ENCODE measurements around the gene LRBA.

Gene LRBA

GRCh38 chr4:150794706-150795105 lies 220.4 kb downstream of the LRBA start:
- no CpG with 5 or more reads among the region's 2 CpGs for WGBS
- no peak overlapping the region for H2BK15ac ChIP-seq (ENCODE audit: low read depth, poor library complexity, severe bottlenecking)
- no peak overlapping the region for H4K8ac ChIP-seq (ENCODE audit: low read length)
- H2BK120ac ChIP-seq (ENCODE audit: low read depth, low read length): no peak overlapping the region
- no peak overlapping the region for H2BK12ac ChIP-seq (ENCODE audit: low read length in 2 of 2)
- H3K23ac ChIP-seq (ENCODE audit: low read length in 2 of 2): no peak overlapping the region
- no peak overlapping the region for H3K9ac ChIP-seq (ENCODE audit: low read length)
- H3K9me3 ChIP-seq (ENCODE audit: control insufficient read depth, low read length): no peaks in the 10 kb centered on the region
- DNase-seq: no peak
- no peak overlapping the region for H3K4ac ChIP-seq (ENCODE audit: low read depth in 1 of 2, low read length in 2 of 2)
- no peak overlapping the region for H3K14ac ChIP-seq (ENCODE audit: low read length in 2 of 2)
- H3K36me3 ChIP-seq (ENCODE audit: control insufficient read depth in 1 of 2, insufficient read depth in 2 of 2, low read depth in 1 of 2, low read length in 2 of 2): no peaks in the 10 kb centered on the region
- no peak overlapping the region for H2BK5ac ChIP-seq (ENCODE audit: low read depth, low read length, poor library complexity, severe bottlenecking)
- no peak overlapping the region for H2AK5ac ChIP-seq (ENCODE audit: low read length, severe bottlenecking)
- no peak overlapping the region for H4K91ac ChIP-seq (ENCODE audit: low read length)
- no peak overlapping the region for H3K18ac ChIP-seq (ENCODE audit: low read depth in 1 of 2, low read length in 2 of 2)
- H3K27me3 ChIP-seq (ENCODE audit: control insufficient read depth in 1 of 2, insufficient read depth in 1 of 2, low read length in 2 of 2): no peaks in the 10 kb centered on the region
- no peak overlapping the region for H3K27ac ChIP-seq (ENCODE audit: low read length, poor library complexity, severe bottlenecking)
- H3K4me2 ChIP-seq (ENCODE audit: low read length, poor library complexity, severe bottlenecking): no peak overlapping the region
- H3K4me1 ChIP-seq (ENCODE audit: control insufficient read depth, insufficient read depth, low read depth, low read length): no peaks in the 10 kb centered on the region
- no peak overlapping the region for H3K4me3 ChIP-seq (ENCODE audit: insufficient read depth in 1 of 2, low read depth in 1 of 2, low read length in 2 of 2)
- no peaks in the 10 kb centered on the region for H3K79me1 ChIP-seq (replicated peaks; ENCODE audit: low read length, poor library complexity, severe bottlenecking)
- no peak overlapping the region for H2AFZ ChIP-seq (ENCODE audit: low read depth, low read length)

GRCh38 chr4:150789864-150790263 lies 225.2 kb downstream of the LRBA start:
- DNase-seq: no peak
- H3K79me1 ChIP-seq (replicated peaks; ENCODE audit: low read length, poor library complexity, severe bottlenecking): no peaks in the 10 kb centered on the region
- no peaks in the 10 kb centered on the region for H3K9me3 ChIP-seq (ENCODE audit: control insufficient read depth, low read length)
- H2BK15ac ChIP-seq (ENCODE audit: low read depth, poor library complexity, severe bottlenecking): no peak overlapping the region
- no peak overlapping the region for H2BK12ac ChIP-seq (ENCODE audit: low read length in 2 of 2)
- H2BK5ac ChIP-seq (ENCODE audit: low read depth, low read length, poor library complexity, severe bottlenecking): no peak overlapping the region
- no peak overlapping the region for H2AK5ac ChIP-seq (ENCODE audit: low read length, severe bottlenecking)
- H3K9ac ChIP-seq (ENCODE audit: low read length): no peak overlapping the region
- no peak overlapping the region for H3K27ac ChIP-seq (ENCODE audit: low read length, poor library complexity, severe bottlenecking)
- no peak overlapping the region for H3K18ac ChIP-seq (ENCODE audit: low read depth in 1 of 2, low read length in 2 of 2)
- H3K4ac ChIP-seq (ENCODE audit: low read depth in 1 of 2, low read length in 2 of 2): no peak overlapping the region
- H2BK120ac ChIP-seq (ENCODE audit: low read depth, low read length): no peak overlapping the region
- no peak overlapping the region for H3K4me3 ChIP-seq (ENCODE audit: insufficient read depth in 1 of 2, low read depth in 1 of 2, low read length in 2 of 2)
- H3K4me2 ChIP-seq (ENCODE audit: low read length, poor library complexity, severe bottlenecking): no peak overlapping the region
- H3K27me3 ChIP-seq (ENCODE audit: control insufficient read depth in 1 of 2, insufficient read depth in 1 of 2, low read length in 2 of 2): no peaks in the 10 kb centered on the region
- H3K36me3 ChIP-seq (ENCODE audit: control insufficient read depth in 1 of 2, insufficient read depth in 2 of 2, low read depth in 1 of 2, low read length in 2 of 2): no peaks in the 10 kb centered on the region
- no peak overlapping the region for H4K8ac ChIP-seq (ENCODE audit: low read length)
- no peaks in the 10 kb centered on the region for H3K4me1 ChIP-seq (ENCODE audit: control insufficient read depth, insufficient read depth, low read depth, low read length)
- no peak overlapping the region for H3K14ac ChIP-seq (ENCODE audit: low read length in 2 of 2)
- no peak overlapping the region for H2AFZ ChIP-seq (ENCODE audit: low read depth, low read length)
- H3K23ac ChIP-seq (ENCODE audit: low read length in 2 of 2): no peak overlapping the region
- H4K91ac ChIP-seq (ENCODE audit: low read length): no peak overlapping the region

- Histone ChIP-seq H3K4ac (ENCODE audit: low read depth in 1 of 2, low read length in 2 of 2) (no peak overlapping the region), H3K9ac (ENCODE audit: low read length) (no peak overlapping the region), H2BK12ac (ENCODE audit: low read length in 2 of 2) (no peak overlapping the region), H3K14ac (ENCODE audit: low read length in 2 of 2) (no peak overlapping the region), H3K27ac (ENCODE audit: low read length, poor library complexity, severe bottlenecking) (no peak overlapping the region), H3K18ac (ENCODE audit: low read depth in 1 of 2, low read length in 2 of 2) (no peak overlapping the region), H3K27me3 (ENCODE audit: control insufficient read depth in 1 of 2, insufficient read depth in 1 of 2, low read length in 2 of 2) (no peaks in the 10 kb centered on the region), H3K4me1 (ENCODE audit: control insufficient read depth, insufficient read depth, low read depth, low read length) (peaks cover 3% of the 10 kb centered on the region), H3K36me3 (ENCODE audit: control insufficient read depth in 1 of 2, insufficient read depth in 2 of 2, low read depth in 1 of 2, low read length in 2 of 2) (peaks cover 0 to 3% of the 10 kb centered on the region in 2 experiments), H3K4me3 (ENCODE audit: insufficient read depth in 1 of 2, low read depth in 1 of 2, low read length in 2 of 2) (no peak overlapping the region), H4K8ac (ENCODE audit: low read length) (no peak overlapping the region), H2BK120ac (ENCODE audit: low read depth, low read length) (no peak overlapping the region), H3K4me2 (ENCODE audit: low read length, poor library complexity, severe bottlenecking) (no peak overlapping the region), H2BK15ac (ENCODE audit: low read depth, poor library complexity, severe bottlenecking) (no peak overlapping the region), H3K79me1 (replicated peaks; ENCODE audit: low read length, poor library complexity, severe bottlenecking) (peaks cover 3% of the 10 kb centered on the region), H3K9me3 (ENCODE audit: control insufficient read depth, low read length) (no peaks in the 10 kb centered on the region), H4K91ac (ENCODE audit: low read length) (no peak overlapping the region), H2AFZ (ENCODE audit: low read depth, low read length) (no peak overlapping the region), H3K23ac (ENCODE audit: low read length in 2 of 2) (no peak overlapping the region), H2BK5ac (ENCODE audit: low read depth, low read length, poor library complexity, severe bottlenecking) (no peak overlapping the region), H2AK5ac (ENCODE audit: low read length, severe bottlenecking) (no peak overlapping the region)
- no peak for DNase-seq
- 83% methylated on average over 8 of the region's 8 CpGs for WGBS
These were observed 230.1 kb downstream of the LRBA start for GRCh38 chr4:150784939-150785338.

- peaks cover 3% of the 10 kb centered on the region for H3K4me1 ChIP-seq (ENCODE audit: control insufficient read depth, insufficient read depth, low read depth, low read length)
- H3K18ac ChIP-seq (ENCODE audit: low read depth in 1 of 2, low read length in 2 of 2): no peak overlapping the region
- H2AK5ac ChIP-seq (ENCODE audit: low read length, severe bottlenecking): no peak overlapping the region
- H3K36me3 ChIP-seq (ENCODE audit: control insufficient read depth in 1 of 2, insufficient read depth in 2 of 2, low read depth in 1 of 2, low read length in 2 of 2): peaks cover 0 to 3% of the 10 kb centered on the region in 2 experiments
- no peak for DNase-seq
- H2AFZ ChIP-seq (ENCODE audit: low read depth, low read length): no peak overlapping the region
- H4K91ac ChIP-seq (ENCODE audit: low read length): no peak overlapping the region
- peaks cover 3% of the 10 kb centered on the region for H3K79me1 ChIP-seq (replicated peaks; ENCODE audit: low read length, poor library complexity, severe bottlenecking)
- WGBS: 69% methylated on average over 4 of the region's 4 CpGs
- no peak overlapping the region for H3K9ac ChIP-seq (ENCODE audit: low read length)
- H3K14ac ChIP-seq (ENCODE audit: low read length in 2 of 2): no peak overlapping the region
- H2BK12ac ChIP-seq (ENCODE audit: low read length in 2 of 2): no peak overlapping the region
- H2BK5ac ChIP-seq (ENCODE audit: low read depth, low read length, poor library complexity, severe bottlenecking): no peak overlapping the region
- H4K8ac ChIP-seq (ENCODE audit: low read length): no peak overlapping the region
- H2BK15ac ChIP-seq (ENCODE audit: low read depth, poor library complexity, severe bottlenecking): no peak overlapping the region
- H3K23ac ChIP-seq (ENCODE audit: low read length in 2 of 2): no peak overlapping the region
- H3K27me3 ChIP-seq (ENCODE audit: control insufficient read depth in 1 of 2, insufficient read depth in 1 of 2, low read length in 2 of 2): no peaks in the 10 kb centered on the region
- no peak overlapping the region for H3K4me3 ChIP-seq (ENCODE audit: insufficient read depth in 1 of 2, low read depth in 1 of 2, low read length in 2 of 2)
- no peak overlapping the region for H3K4ac ChIP-seq (ENCODE audit: low read depth in 1 of 2, low read length in 2 of 2)
- no peak overlapping the region for H2BK120ac ChIP-seq (ENCODE audit: low read depth, low read length)
- H3K9me3 ChIP-seq (ENCODE audit: control insufficient read depth, low read length): no peaks in the 10 kb centered on the region
- H3K27ac ChIP-seq (ENCODE audit: low read length, poor library complexity, severe bottlenecking): no peak overlapping the region
- H3K4me2 ChIP-seq (ENCODE audit: low read length, poor library complexity, severe bottlenecking): no peak overlapping the region
These were observed 230.8 kb downstream of the LRBA start for GRCh38 chr4:150784305-150784704.
